HG03280 (cell line): ENCODE measurements around the gene RHEB.

Experiments used
- ATAC-seq: cut with Tn5 transposase; IDR thresholded peaks from one replicate; pipeline ENCODE4 v1.9.1; 2021; ENCODE audit warnings: mild to moderate bottlenecking, moderate library complexity; ENCODE audit not compliant: unreplicated experiment

The RHEB gene

DNA sequence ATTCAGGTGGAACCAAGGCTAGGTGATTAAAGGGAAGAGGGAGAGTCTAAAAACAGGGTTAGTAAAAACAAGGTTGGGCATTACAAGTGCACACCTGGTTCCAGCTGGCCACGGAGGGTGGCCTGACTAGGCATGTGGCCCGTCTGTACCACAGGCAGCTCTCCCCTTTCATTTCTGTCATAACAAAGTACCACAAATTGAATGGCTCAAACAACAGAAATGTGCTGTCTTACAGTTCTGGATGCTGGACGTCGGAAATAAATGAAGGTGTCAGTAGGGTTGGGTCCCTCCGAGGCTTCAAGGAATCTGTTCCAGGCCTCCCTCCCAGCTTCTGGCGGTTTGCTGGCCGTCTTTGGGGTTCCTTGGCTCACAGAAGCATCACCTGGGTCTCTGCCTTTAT is 96.5 kb downstream of the RHEB start:
- ATAC-seq, result no peak

DNA sequence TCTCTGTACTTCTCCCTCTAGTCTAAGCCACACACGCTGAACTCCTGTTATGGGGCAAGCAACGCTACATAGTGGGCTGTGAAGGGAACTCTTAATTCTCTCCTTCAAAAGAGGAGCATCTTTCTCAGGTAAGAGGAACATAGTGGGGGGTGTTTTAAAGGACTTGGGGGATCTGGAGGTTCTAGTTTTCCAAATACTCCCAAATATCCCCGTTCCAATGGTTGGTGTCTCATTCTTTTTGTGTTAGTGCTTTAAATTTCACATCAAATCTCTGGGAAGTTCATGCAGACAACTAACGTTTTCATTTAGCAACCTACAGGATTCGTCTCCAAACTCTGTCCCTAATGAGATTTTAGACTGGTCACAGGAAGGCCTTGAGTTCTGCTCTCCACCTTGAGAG is 97.5 kb downstream of the RHEB start:
- ATAC-seq, result no peak

DNA sequence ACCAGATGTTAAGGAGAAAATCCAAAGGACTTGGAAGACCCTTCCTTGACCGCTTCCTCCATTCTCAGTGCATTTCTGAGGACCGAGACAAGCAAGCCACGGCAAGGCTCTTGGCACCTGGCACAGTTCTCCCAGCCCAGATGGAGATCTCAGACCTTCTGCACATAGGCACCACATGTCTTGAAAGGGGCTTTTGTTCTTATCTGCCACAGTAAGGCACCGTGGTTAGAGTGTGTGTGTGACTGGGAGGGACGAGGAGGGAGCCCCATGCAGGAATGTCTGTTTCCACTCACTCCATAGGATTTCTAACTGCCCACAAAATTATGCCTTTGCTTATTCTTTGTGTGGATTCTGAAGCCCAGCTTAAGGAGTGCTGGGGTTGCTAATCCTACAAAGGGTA is 99.6 kb downstream of the RHEB start:
- ATAC-seq, result no peak

DNA sequence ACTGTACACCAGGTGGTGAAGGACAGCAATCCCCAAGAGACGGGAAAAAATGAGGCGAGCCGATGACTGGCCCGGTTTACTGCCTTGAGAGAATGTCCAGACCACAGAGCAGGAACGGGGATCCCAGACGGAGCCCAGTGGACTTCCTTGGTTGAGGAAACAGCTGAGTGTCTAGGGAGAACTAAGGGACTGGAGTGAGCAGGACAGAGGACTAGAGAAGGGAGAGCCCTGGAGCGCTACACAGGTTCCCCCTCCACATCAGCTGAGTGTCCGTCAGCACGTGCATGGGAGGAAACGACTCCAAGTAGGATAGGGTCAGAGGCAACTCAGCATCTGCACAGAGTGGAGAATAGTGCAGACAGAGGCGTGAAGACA is 102.8 kb downstream of the RHEB start:
- no peak for ATAC-seq

DNA sequence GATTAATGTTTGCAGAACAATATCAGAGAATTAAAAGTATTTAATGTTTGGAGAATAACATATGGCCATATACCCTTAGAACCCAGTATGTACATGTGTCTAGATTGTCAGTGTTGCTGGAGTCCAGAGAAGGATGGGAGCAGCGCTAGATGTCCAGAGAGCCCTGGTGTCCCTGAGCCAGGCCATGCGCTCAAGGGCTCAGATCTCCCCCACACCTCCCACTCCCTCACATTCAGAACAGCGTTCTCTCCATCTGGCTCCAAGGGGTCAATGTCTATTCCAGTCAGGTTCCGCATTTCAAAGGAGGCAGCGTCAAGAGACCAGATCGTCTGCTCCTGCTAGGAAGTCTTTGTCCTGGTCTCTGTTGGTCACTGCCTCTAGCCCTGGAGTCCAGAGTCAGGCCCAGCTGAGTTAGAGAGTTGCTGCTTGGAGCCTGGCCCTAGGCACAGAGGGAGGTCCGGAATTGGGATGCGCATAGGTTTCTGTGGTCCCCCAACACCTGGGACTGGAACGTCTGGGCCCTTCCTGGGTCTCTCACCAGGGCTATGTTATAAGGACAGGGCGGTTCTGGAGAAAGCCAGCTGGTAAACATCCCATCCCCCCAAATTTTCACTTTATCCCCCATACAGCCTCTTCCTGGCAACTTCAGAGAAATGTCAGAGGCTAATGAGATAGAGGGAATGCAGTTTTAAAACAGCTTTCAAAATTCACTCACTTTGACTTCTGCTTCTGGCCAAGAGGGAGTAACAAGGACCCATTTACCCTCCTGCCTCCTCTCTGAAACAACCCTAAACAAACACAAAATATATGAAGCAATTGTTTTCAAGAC is 103.4 kb downstream of the RHEB start:
- ATAC-seq, result no peak
